ENCODE data around the gene ALPK3. TPM values are rescaled to one million over a fixed set of nuclear protein-coding genes. Genes with fewer than 3 reads are reported as not detected.

Gene ALPK3
- total RNA-seq, 2 donors from 2014 or later = 0.46 TPM

DNA sequence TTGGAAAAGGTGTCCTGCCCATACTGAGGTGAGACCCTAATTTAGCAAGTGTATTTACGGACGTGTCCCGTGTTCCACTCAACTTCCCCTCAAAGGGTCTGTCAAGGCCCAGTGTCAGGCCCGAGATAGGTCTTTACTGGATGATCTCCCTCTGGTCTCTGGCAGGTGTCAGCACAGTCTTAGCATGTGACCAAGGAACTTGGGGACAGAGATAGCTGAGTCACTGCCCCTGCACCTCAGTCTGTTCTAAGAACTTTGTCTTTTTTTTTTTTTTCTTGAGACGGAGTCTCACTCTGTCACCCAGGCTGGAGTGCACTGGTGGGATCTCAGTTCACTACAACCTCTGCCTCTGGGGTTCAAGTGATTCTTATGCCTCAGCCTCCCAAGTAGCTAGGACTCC, 32.1 kb upstream of the ALPK3 start:
- H3K4me1 Mint-ChIP-seq (ENCODE audit: low read depth) = peaks cover 51% of the 10 kb centered on the region
- H3K27ac Mint-ChIP-seq = peak overlapping the region; percentile 46
- DNase-seq = peak in 1 of 2 donors; percentile 13
- ATAC-seq (replicated peaks in 1 of 2) = peak; percentile 83 to 85
- no peaks in the 10 kb centered on the region for H3K9me3 Mint-ChIP-seq
- no peaks in the 10 kb centered on the region for H3K27me3 Mint-ChIP-seq (ENCODE audit: low read depth)
- peaks cover 2 to 11% of the 10 kb centered on the region in 2 donors for H3K36me3 Mint-ChIP-seq (ENCODE audit: insufficient read depth in 2 of 2)
- H3K4me3 Mint-ChIP-seq = no peak overlapping the region

DNA sequence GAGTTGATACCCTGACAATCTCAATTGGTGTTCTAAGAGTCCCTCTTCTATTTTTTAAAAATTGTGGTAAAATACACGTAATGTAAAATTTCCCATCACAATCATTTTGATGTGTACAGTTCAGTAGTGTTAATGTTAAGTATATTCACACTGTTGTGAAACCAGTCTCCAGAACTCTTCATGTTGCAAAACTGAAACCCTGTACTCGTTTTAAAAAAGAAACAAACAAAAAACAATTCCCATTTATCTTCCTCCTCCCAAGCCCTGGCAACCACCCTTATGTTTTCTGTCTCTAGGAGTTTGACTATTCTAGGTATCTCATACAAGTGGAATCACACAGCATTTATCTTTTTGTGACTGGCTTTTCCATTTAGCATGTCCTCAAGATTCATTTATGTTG, 28.7 kb upstream of the ALPK3 start:
- Mint-ChIP-seq H3K4me1 (ENCODE audit: low read depth) (peaks cover 34% of the 10 kb centered on the region), H3K27ac (peak overlapping the region; percentile 47), H3K4me3 (no peak overlapping the region), H3K36me3 (ENCODE audit: insufficient read depth in 2 of 2) (peaks cover 11 to 12% of the 10 kb centered on the region in 2 donors), H3K9me3 (no peaks in the 10 kb centered on the region), H3K27me3 (ENCODE audit: low read depth) (no peaks in the 10 kb centered on the region)
- no peak for DNase-seq
- no peak for ATAC-seq (replicated peaks in 1 of 2)

DNA sequence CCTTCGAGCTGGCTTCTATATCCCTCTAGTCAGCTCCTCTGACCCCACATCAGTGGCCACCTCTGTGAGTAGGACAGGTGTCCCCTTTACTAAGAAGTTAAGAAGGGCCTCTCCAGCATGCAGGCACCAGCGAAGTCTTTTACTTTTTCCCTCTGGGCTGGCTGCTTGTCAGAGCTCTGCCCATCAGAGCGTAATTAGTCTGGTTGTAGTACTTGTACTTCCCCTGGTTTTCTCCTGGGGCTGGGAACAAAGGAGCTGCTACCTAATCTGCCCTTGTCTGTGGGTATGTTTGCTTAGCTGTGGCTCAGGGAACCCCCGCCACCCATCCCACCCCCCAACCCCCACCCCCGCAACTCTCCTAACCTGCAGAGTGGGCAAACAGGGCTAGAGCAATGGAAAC, 27.4 kb upstream of the ALPK3 start:
- H3K4me3 Mint-ChIP-seq = no peak overlapping the region
- no peaks in the 10 kb centered on the region for H3K9me3 Mint-ChIP-seq
- no peak for ATAC-seq (replicated peaks in 1 of 2)
- H3K36me3 Mint-ChIP-seq (ENCODE audit: insufficient read depth in 2 of 2) = peaks cover 9 to 12% of the 10 kb centered on the region in 2 donors
- no peak for DNase-seq
- no peak overlapping the region for H3K27ac Mint-ChIP-seq
- H3K27me3 Mint-ChIP-seq (ENCODE audit: low read depth) = no peaks in the 10 kb centered on the region
- peaks cover 23% of the 10 kb centered on the region for H3K4me1 Mint-ChIP-seq (ENCODE audit: low read depth)

DNA sequence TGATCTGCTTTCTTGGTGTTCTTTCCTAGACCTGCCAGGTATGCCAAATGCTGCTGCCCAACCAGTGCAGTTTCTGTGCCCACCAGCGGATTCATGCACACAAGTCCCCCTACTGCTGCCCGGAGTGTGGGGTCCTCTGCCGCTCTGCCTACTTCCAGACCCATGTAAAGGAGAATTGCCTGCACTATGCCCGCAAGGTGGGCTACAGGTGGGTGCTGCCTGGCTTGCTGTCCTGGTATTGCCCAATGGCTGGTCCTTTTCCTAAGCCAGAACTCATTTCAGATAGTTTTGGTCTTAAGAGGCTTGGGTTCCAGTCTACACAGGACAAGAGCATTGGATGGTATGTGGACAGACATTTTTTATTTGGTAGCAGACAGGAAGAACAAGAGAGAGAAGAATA, 26.5 kb upstream of the ALPK3 start:
- no peak for ATAC-seq (replicated peaks in 1 of 2)
- Mint-ChIP-seq H3K4me1 (ENCODE audit: low read depth) (peaks cover 14% of the 10 kb centered on the region), H3K27me3 (ENCODE audit: low read depth) (no peaks in the 10 kb centered on the region), H3K27ac (peak overlapping the region; percentile 26), H3K4me3 (no peak overlapping the region), H3K36me3 (ENCODE audit: insufficient read depth in 2 of 2) (peaks cover 9 to 13% of the 10 kb centered on the region in 2 donors), H3K9me3 (no peaks in the 10 kb centered on the region)
- DNase-seq = no peak

DNA sequence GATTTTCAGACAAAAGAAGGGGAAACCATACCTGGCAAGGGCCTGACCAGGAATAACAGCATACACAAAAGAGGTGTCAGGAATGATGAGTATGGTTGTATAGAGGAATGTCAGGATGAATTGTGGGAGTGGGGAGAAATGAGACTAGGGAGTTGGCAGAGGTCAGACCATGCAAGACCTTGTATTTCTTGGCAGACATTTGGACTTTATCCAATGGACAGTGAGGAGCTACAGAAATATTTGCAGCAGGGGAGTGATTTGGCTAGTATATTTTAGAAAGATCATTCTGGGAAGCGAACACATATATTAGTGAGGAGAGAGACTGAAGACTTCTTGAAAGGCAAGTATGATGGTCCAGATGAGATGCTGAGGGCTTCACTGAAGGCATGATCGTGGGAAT, 25.4 kb upstream of the ALPK3 start:
- ATAC-seq (replicated peaks in 1 of 2) (no peak), DNase-seq (no peak)
- Mint-ChIP-seq H3K27ac (peak overlapping the region; percentile 13), H3K9me3 (no peaks in the 10 kb centered on the region), H3K27me3 (ENCODE audit: low read depth) (no peaks in the 10 kb centered on the region), H3K4me1 (ENCODE audit: low read depth) (peaks cover 7% of the 10 kb centered on the region), H3K4me3 (no peak overlapping the region), H3K36me3 (ENCODE audit: insufficient read depth in 2 of 2) (peaks cover 9 to 16% of the 10 kb centered on the region in 2 donors)

DNA sequence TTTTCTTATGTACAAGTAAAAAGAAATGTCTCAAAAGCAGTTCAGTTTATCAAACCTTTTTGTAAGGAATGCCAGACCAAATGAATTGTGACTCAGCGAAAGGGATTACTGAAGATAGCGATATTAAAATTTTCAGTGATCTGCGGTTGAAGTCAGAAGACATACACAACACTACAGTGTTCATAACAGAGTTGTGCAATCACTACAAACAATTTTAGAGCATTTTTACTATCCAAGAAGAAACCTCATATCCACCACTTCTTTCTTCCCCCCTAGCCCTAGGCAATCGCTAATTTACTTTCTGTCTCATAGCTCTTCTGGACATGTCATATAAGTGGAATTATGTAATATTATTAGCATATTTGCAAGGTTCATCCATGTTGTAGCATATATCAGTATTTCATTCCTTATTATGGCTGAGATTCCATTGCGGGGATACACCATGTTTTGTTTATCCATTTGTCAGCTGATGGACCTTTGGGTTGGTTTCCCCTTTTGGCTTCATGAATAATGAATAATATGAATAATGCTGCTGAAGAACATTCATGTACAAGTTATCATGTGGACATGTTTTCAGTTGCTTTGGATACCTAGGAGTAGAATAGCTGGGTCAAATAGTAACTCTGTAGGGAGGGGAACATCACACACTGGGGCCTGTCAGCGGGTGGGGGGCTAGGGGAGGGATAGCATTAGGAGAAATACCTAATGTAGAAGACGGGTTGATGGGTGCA, 23.6 kb upstream of the ALPK3 start:
- ATAC-seq (replicated peaks in 1 of 2) = no peak
- peaks cover 11 to 16% of the 10 kb centered on the region in 2 donors for H3K36me3 Mint-ChIP-seq (ENCODE audit: insufficient read depth in 2 of 2)
- no peak overlapping the region for H3K27ac Mint-ChIP-seq
- H3K27me3 Mint-ChIP-seq (ENCODE audit: low read depth) = no peaks in the 10 kb centered on the region
- H3K4me3 Mint-ChIP-seq = no peak overlapping the region
- no peak for DNase-seq
- no peaks in the 10 kb centered on the region for H3K9me3 Mint-ChIP-seq
- no peaks in the 10 kb centered on the region for H3K4me1 Mint-ChIP-seq (ENCODE audit: low read depth)

DNA sequence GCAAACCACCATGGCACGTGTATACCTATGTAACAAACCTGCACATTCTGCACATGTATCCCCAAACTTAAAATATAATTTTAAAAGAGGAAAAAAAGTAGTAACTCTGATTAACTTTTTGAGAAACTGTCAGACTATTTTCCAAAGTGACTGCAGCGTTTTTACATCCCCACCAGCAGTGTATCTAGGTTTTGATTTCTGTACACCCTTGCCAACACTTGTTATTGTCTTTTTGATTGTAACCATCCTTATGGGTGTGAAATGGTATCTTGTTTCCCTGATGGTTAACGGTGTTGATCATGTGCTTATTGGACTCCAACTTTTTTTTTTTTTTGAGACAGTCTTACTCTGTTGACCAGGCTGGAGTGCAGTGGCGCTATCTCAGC, 23.0 kb upstream of the ALPK3 start:
- H3K27ac Mint-ChIP-seq = no peak overlapping the region
- no peak overlapping the region for H3K4me3 Mint-ChIP-seq

DNA sequence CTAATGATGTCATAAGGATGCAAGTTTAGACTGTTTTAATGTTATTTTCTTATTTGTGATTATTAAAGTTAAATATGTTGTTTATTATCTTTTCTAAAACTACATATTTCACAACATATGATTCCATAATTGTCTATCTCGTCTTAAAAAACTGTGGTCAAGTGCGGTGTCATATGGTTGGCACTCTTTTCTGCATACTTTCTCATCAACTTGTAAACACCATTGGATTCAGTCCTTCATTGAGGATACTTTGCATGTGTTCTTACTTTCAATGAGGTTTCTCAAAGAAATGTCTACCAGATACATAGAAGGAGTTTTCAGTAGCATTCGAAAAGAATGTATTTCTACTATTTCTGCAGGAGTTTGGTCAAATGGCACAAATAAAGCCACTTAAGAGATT, 22.0 kb upstream of the ALPK3 start:
- Mint-ChIP-seq H3K27ac (no peak overlapping the region), H3K27me3 (ENCODE audit: low read depth) (no peaks in the 10 kb centered on the region), H3K4me3 (no peak overlapping the region), H3K9me3 (no peaks in the 10 kb centered on the region), H3K4me1 (ENCODE audit: low read depth) (no peaks in the 10 kb centered on the region), H3K36me3 (ENCODE audit: insufficient read depth in 2 of 2) (peaks cover 11 to 16% of the 10 kb centered on the region in 2 donors)
- DNase-seq (no peak), ATAC-seq (replicated peaks in 1 of 2) (no peak)

More for the DNA sequence above, 23.0 kb upstream of the ALPK3 start:
- Mint-ChIP-seq H3K4me1 (ENCODE audit: low read depth) (no peaks in the 10 kb centered on the region), H3K27me3 (ENCODE audit: low read depth) (no peaks in the 10 kb centered on the region), H3K9me3 (no peaks in the 10 kb centered on the region), H3K36me3 (ENCODE audit: insufficient read depth in 2 of 2) (peaks cover 11 to 16% of the 10 kb centered on the region in 2 donors)
- DNase-seq = no peak
- no peak for ATAC-seq (replicated peaks in 1 of 2)

DNA sequence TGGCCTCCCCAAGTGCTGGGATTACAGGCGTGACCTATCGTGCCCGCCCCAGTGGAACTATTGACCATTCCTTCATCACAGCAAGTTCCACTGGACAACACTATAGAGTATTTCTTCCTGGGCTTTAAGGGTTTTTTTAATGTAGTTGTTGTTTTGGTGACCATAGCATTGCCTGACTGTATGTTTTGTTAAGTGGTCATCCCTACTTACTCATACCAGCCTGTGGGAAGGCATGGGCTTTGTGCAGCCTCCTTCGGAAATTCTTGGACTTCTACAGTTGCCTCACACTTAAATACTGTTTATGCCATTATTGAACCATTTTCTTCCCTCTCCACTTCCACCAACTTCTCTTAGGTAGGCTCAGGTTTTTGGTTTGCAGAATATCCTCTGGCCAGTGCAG, 19.9 kb upstream of the ALPK3 start:
- no peaks in the 10 kb centered on the region for H3K27me3 Mint-ChIP-seq (ENCODE audit: low read depth)

DNA sequence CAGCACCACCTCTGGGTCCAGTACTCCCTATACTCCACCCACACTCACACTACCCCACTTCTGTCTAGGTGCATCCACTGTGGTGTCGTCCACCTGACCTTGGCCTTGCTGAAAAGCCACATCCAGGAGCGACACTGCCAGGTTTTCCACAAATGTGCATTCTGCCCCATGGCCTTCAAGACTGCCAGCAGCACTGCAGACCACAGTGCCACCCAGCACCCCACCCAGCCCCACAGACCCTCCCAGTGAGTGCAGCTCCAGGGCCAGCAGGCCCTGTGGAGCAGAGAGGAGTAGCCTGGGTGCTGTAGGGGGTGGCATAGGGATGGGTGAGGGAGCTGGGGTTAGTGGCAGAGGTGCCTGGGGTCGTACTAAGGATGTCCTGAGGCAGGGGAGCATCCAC, 19.4 kb upstream of the ALPK3 start:
- H3K27ac Mint-ChIP-seq = no peak overlapping the region
- no peak overlapping the region for H3K4me3 Mint-ChIP-seq
- H3K9me3 Mint-ChIP-seq = no peaks in the 10 kb centered on the region
- H3K4me1 Mint-ChIP-seq (ENCODE audit: low read depth) = no peaks in the 10 kb centered on the region
- no peaks in the 10 kb centered on the region for H3K27me3 Mint-ChIP-seq (ENCODE audit: low read depth)
- peaks cover 5 to 10% of the 10 kb centered on the region in 2 donors for H3K36me3 Mint-ChIP-seq (ENCODE audit: insufficient read depth in 2 of 2)
- ATAC-seq (replicated peaks in 1 of 2) = no peak
- no peak for DNase-seq

More for the DNA sequence above, 19.9 kb upstream of the ALPK3 start:
- no peak for DNase-seq
- Mint-ChIP-seq H3K4me1 (ENCODE audit: low read depth) (no peaks in the 10 kb centered on the region), H3K27ac (no peak overlapping the region), H3K9me3 (no peaks in the 10 kb centered on the region), H3K4me3 (no peak overlapping the region), H3K36me3 (ENCODE audit: insufficient read depth in 2 of 2) (peaks cover 5 to 10% of the 10 kb centered on the region in 2 donors)
- ATAC-seq (replicated peaks in 1 of 2) = no peak

DNA sequence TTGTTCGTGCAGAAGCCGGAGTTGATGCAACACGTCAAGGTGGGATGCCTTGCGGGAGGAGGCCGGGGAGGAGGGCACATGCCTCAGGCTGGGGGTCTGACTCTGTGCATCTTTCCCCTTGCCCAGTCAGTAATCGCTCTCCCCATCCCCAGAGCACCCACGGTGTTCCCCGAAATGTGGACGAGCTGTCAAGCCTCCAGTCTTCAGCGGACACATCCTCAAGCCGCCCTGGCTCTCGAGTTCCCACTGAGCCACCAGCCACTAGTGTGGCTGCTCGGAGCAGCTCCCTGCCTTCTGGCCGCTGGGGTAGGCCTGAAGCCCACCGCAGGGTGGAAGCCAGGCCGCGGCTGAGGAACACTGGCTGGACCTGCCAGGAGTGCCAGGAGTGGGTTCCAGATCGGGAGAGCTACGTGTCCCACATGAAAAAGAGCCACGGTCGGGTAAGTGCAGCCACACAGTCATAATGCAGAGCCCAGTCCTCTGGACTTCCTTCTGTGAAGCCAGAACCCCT, 18.7 kb upstream of the ALPK3 start:
- H3K4me1 Mint-ChIP-seq (ENCODE audit: low read depth) = no peaks in the 10 kb centered on the region
- H3K9me3 Mint-ChIP-seq = no peaks in the 10 kb centered on the region
- no peak for ATAC-seq (replicated peaks in 1 of 2)
- no peak overlapping the region for H3K27ac Mint-ChIP-seq
- DNase-seq = no peak
- H3K27me3 Mint-ChIP-seq (ENCODE audit: low read depth) = no peaks in the 10 kb centered on the region
- peaks cover 5 to 10% of the 10 kb centered on the region in 2 donors for H3K36me3 Mint-ChIP-seq (ENCODE audit: insufficient read depth in 2 of 2)
- H3K4me3 Mint-ChIP-seq = no peak overlapping the region

DNA sequence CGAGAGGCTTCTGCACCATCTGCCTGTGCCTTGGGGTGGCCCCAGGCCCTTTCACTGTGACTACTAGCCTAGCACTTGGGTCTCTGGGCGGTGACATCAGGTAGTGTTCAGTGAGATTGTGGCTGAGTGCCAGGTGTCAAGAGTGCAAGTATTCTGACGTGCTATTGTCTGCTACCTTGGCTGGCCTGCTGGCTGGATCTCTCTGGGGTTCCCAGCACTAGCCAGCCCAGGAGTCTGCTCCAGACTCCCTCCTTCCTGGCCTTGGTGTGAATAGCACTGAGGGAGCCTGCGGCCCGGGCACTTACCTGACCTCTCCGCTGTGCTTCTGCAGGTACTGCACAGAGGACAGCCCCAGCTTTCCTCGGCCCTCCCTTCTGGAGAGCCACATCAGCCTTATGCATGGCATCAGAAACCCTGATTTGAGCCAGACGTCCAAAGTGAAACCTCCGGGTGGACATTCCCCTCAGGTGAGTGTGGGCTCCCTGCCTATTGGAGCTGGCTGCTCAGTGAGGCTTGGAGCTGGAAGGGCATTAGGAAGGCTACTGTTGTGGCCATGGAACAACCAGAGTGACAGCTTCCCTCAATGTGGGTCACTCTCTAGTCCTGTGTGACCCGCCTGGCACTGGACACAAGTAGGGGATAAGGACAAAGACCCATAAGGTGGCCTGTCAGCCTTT, 17.5 kb upstream of the ALPK3 start:
- ATAC-seq (replicated peaks in 1 of 2) (no peak), DNase-seq (no peak)
- Mint-ChIP-seq H3K4me3 (no peak overlapping the region), H3K9me3 (no peaks in the 10 kb centered on the region), H3K27me3 (ENCODE audit: low read depth) (no peaks in the 10 kb centered on the region), H3K4me1 (ENCODE audit: low read depth) (no peaks in the 10 kb centered on the region), H3K36me3 (ENCODE audit: insufficient read depth in 2 of 2) (peaks cover 5 to 8% of the 10 kb centered on the region in 2 donors), H3K27ac (no peak overlapping the region)

DNA sequence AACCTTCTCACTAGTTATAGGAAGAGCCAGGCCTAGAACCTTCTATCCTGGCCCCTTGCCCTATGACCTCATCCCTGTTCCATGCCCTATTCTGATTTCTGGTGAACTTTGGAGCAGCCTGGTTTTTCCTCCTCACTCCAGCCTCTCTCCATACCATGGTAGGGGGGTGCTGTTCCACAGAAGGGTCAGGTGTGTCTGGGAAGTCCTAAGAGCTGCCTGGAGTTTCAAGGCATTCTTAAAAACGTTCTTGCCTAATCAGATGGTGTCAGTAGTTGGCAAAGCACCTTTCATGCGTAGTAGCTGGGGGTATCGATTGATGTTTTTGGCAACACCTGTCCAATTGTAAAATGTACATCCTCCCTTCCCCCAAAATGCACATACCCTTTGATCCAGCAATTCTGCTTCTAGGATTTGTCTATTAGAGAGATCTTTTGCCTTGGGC, 16.8 kb upstream of the ALPK3 start:
- H3K9me3 Mint-ChIP-seq = no peaks in the 10 kb centered on the region
- no peaks in the 10 kb centered on the region for H3K4me1 Mint-ChIP-seq (ENCODE audit: low read depth)
- no peak for ATAC-seq (replicated peaks in 1 of 2)
- no peak overlapping the region for H3K4me3 Mint-ChIP-seq
- no peak overlapping the region for H3K27ac Mint-ChIP-seq
- H3K27me3 Mint-ChIP-seq (ENCODE audit: low read depth) = no peaks in the 10 kb centered on the region
- peaks cover 5 to 6% of the 10 kb centered on the region in 2 donors for H3K36me3 Mint-ChIP-seq (ENCODE audit: insufficient read depth in 2 of 2)
- no peak for DNase-seq
